ENCODE data around the gene VAMP4. TPM values are rescaled to one million over a fixed set of nuclear protein-coding genes. Genes with fewer than 3 reads are reported as not detected.

Gene VAMP4
- total and polyA plus RNA-seq, 2 donors from 2014 or later: 7.5 to 15.3 TPM

GRCh38 chr1:171743081-171743870, 1.4 kb upstream of the VAMP4 start:
- FAIRE-seq: no peak
- H3K4me3 ChIP-seq (ENCODE audit: low read length in 3 of 3): peak overlapping the region; percentile 84 to 98 (median 90)
- no peaks in the 10 kb centered on the region for H3K36me3 ChIP-seq (ENCODE audit: control insufficient read depth in 2 of 3, insufficient read depth in 3 of 3, low read length in 3 of 3)
- peak overlapping the region; percentile 96 to 97 for H3K27ac ChIP-seq (ENCODE audit: low read depth in 2 of 2, low read length in 2 of 2)
- intact Hi-C loops (cut with DNase I): no loop called here
- DNase-seq: peak in 2 of 5 donors; percentile 28 to 49
- H3K27me3 ChIP-seq (ENCODE audit: control insufficient read depth, insufficient read depth, low read length): no peaks in the 10 kb centered on the region
- no peak for TF ChIP-seq CTCF (IDR thresholded peaks at IDR 0.05; ENCODE audit: borderline replicate concordance, extremely low read depth, insufficient read depth)
- peaks cover 0 to 8% (median 7%) of the 10 kb centered on the region in 3 donors for H3K4me1 ChIP-seq (ENCODE audit: control insufficient read depth in 2 of 3, insufficient read depth in 2 of 3, low read depth in 1 of 3, low read length in 3 of 3)
- H3K9me3 ChIP-seq (ENCODE audit: control insufficient read depth in 2 of 3, insufficient read depth in 1 of 3, low read length in 3 of 3): no peaks in the 10 kb centered on the region
- H3K9ac ChIP-seq (ENCODE audit: low read length in 3 of 3): peak overlapping the region; percentile 43 to 97 (median 92)

- TF ChIP-seq CTCF (IDR thresholded peaks at IDR 0.05; ENCODE audit: borderline replicate concordance, extremely low read depth, insufficient read depth): no peak
- H3K36me3 ChIP-seq (ENCODE audit: control insufficient read depth in 2 of 3, insufficient read depth in 3 of 3, low read length in 3 of 3): no peaks in the 10 kb centered on the region
- peak overlapping the region; percentile 85 to 97 (median 92) for H3K9ac ChIP-seq (ENCODE audit: low read length in 3 of 3)
- no peak for FAIRE-seq
- H3K27ac ChIP-seq (ENCODE audit: low read depth in 2 of 2, low read length in 2 of 2): peak overlapping the region; percentile 96 to 97
- DNase-seq: peak in 4 of 5 donors; percentile 41 to 80 (median 67)
- H3K4me3 ChIP-seq (ENCODE audit: low read length in 3 of 3): peak overlapping the region; percentile 84 to 98 (median 90)
- H3K27me3 ChIP-seq (ENCODE audit: control insufficient read depth, insufficient read depth, low read length): no peaks in the 10 kb centered on the region
- H3K4me1 ChIP-seq (ENCODE audit: control insufficient read depth in 2 of 3, insufficient read depth in 2 of 3, low read depth in 1 of 3, low read length in 3 of 3): peaks cover 0 to 8% (median 7%) of the 10 kb centered on the region in 3 donors
- intact Hi-C loops (cut with DNase I): no loop called here
- H3K9me3 ChIP-seq (ENCODE audit: control insufficient read depth in 2 of 3, insufficient read depth in 1 of 3, low read length in 3 of 3): no peaks in the 10 kb centered on the region
These were observed 685 bp upstream of the VAMP4 start for GRCh38 chr1:171742577-171742922.

- Histone ChIP-seq H3K36me3 (ENCODE audit: control insufficient read depth in 2 of 3, insufficient read depth in 3 of 3, low read length in 3 of 3) (peaks cover 0 to 7% (median 0%) of the 10 kb centered on the region in 3 donors), H3K27me3 (ENCODE audit: control insufficient read depth, insufficient read depth, low read length) (no peaks in the 10 kb centered on the region), H3K9me3 (ENCODE audit: control insufficient read depth in 2 of 3, insufficient read depth in 1 of 3, low read length in 3 of 3) (no peaks in the 10 kb centered on the region), H3K9ac (ENCODE audit: low read length in 3 of 3) (peak overlapping the region; percentile 70 to 97 (median 92)), H3K27ac (ENCODE audit: low read depth in 2 of 2, low read length in 2 of 2) (peak overlapping the region; percentile 96 to 97), H3K4me3 (ENCODE audit: low read length in 3 of 3) (peak overlapping the region; percentile 88 to 95 (median 90)), H3K4me1 (ENCODE audit: control insufficient read depth in 2 of 3, insufficient read depth in 2 of 3, low read depth in 1 of 3, low read length in 3 of 3) (peaks cover 0 to 8% (median 7%) of the 10 kb centered on the region in 3 donors)
- DNase-seq (peak in 4 of 5 donors; percentile 36 to 73 (median 64)), FAIRE-seq (no peak)
- no peak for TF ChIP-seq CTCF (IDR thresholded peaks at IDR 0.05; ENCODE audit: borderline replicate concordance, extremely low read depth, insufficient read depth)
- intact Hi-C loops (cut with DNase I): no loop called here
These were observed 636 bp downstream of the VAMP4 start for GRCh38 chr1:171740987-171741871.
